Endothelial cell of umbilical vein (primary cell): Measurements from ENCODE around the gene TSNAX.

Experiments used
- MYC ChIP-seq: IDR thresholded peaks from one replicate; pipeline ENCODE4 v1.6.1; 2011; ENCODE audit warnings: mild to moderate bottlenecking, low read depth, low read length
- POLR2A ChIP-seq: IDR thresholded peaks from 2 replicates; pipeline ENCODE4 v1.6.1; 2012; ENCODE audit warnings: low read depth, mild to moderate bottlenecking, control low read depth, low read length
- POLR2AphosphoS5 ChIP-seq: IDR thresholded peaks from 2 replicates; pipeline ENCODE4 v1.6.1; 2012; ENCODE audit warnings: low read depth, mild to moderate bottlenecking, control low read depth, low read length, moderate library complexity; ENCODE audit not compliant: insufficient read depth
- TF ChIP-seq, protein P1 (sequence below), 2 donors: IDR thresholded peaks; 1 replicate in 1 of 2; 2 replicates in 1 of 2; pipeline ENCODE4 v1.5.1; 2011; ENCODE audit warnings: low read length in 2 of 2, mild to moderate bottlenecking in 2 of 2, moderate library complexity in 2 of 2, control low read depth in 1 of 2, inconsistent platforms in 1 of 2, low read depth in 1 of 2; ENCODE audit not compliant: insufficient read depth in 1 of 2; ENCODE audit errors: extremely low read depth in 1 of 2

DNA sequence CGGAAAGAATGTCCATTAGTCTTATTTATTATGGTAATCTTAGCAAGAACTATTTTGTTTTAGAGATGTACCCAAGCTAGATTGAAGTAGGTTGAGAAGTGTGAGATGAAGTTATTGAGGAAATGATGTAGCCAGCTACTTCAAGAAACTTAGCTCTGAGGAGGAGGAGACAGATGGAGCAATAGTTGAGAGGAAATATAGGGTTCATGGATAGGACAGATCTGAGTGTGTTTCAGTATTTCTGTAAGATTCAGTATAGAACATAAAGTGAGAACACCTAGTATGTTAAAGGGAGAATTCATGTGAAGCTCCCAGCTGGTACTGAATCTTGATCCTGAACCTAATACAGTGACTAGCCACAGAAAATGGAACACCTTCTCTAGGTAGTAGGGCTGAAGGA, 28.9 kb downstream of the TSNAX start:
- TF ChIP-seq, protein P1, sequence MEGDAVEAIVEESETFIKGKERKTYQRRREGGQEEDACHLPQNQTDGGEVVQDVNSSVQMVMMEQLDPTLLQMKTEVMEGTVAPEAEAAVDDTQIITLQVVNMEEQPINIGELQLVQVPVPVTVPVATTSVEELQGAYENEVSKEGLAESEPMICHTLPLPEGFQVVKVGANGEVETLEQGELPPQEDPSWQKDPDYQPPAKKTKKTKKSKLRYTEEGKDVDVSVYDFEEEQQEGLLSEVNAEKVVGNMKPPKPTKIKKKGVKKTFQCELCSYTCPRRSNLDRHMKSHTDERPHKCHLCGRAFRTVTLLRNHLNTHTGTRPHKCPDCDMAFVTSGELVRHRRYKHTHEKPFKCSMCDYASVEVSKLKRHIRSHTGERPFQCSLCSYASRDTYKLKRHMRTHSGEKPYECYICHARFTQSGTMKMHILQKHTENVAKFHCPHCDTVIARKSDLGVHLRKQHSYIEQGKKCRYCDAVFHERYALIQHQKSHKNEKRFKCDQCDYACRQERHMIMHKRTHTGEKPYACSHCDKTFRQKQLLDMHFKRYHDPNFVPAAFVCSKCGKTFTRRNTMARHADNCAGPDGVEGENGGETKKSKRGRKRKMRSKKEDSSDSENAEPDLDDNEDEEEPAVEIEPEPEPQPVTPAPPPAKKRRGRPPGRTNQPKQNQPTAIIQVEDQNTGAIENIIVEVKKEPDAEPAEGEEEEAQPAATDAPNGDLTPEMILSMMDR (IDR thresholded peaks at IDR 0.05; ENCODE audit: extremely low read depth in 1 of 2, insufficient read depth in 1 of 2, low read depth in 1 of 2, low read length in 2 of 2) = no peak
- TF ChIP-seq POLR2AphosphoS5 = no peak
- no peak for TF ChIP-seq POLR2A
- TF ChIP-seq MYC = no peak
